OCI-LY7 (cell line): Measurements from ENCODE around the gene GNPDA2. TPM values are rescaled to one million over a fixed set of nuclear protein-coding genes. Genes with fewer than 3 reads are reported as not detected.
"Not testable (repeated sequence)": the region's sequence is repeated elsewhere in the genome, so short reads cannot be mapped to it uniquely, and the experiment has no call there.

Experiments used
- BruUV-seq: library from RNA; stranded (reverse); fragments of 400-500 nt; replicated peaks from 2 replicates; lab custom pipeline; 2021; lab: Mats Ljungman, UMichigan
- CTCF ChIA-PET: fragments of 300-600 bp; sonication (Branson Sonifier 250); formaldehyde crosslinking; loops from one replicate; lab custom pipeline; 2022; ENCODE audit warnings: antibody characterized with exemption; ENCODE audit not compliant: unreplicated experiment; lab: Charles Lee
- POLR2A ChIA-PET: fragments of 300-600 bp; sonication (Branson Sonifier 250); formaldehyde crosslinking; loops from one replicate; lab custom pipeline; 2022; ENCODE audit warnings: antibody characterized with exemption; lab: Charles Lee
- DNase-seq: peaks from one replicate; pipeline ENCODE4 v3.0.0-alpha.2; 2015; ENCODE audit warnings: low spot score
- H2AFZ ChIP-seq: fragments of 200-600 bp; sonication (generic), shearing (Covaris generic); 2 replicates; pipeline ENCODE4 v1.6.1; 2014; ENCODE audit warnings: mild to moderate bottlenecking, antibody characterized with exemption, low read length, moderate library complexity
- H3K27ac ChIP-seq: fragments of 200-600 bp; sonication (generic); 2 replicates; pipeline ENCODE4 v1.5.1; 2014; ENCODE audit warnings: mixed run types, low read depth, mild to moderate bottlenecking, moderate library complexity, low read length, inconsistent platforms; ENCODE audit not compliant: poor library complexity, severe bottlenecking
- H3K36me3 ChIP-seq: fragments of 200-600 bp; sonication (generic); 2 replicates; pipeline ENCODE4 v1.6.1; 2014; ENCODE audit warnings: mild to moderate bottlenecking, antibody characterized with exemption, low read length, moderate library complexity, mixed read lengths; ENCODE audit not compliant: insufficient read depth
- H3K4me1 ChIP-seq: fragments of 200-600 bp; sonication (generic); 2 replicates; pipeline ENCODE4 v1.5.1; 2014; ENCODE audit warnings: mild to moderate bottlenecking, low read length; ENCODE audit not compliant: insufficient read depth, poor library complexity, severe bottlenecking
- H3K4me2 ChIP-seq: fragments of 200-600 bp; sonication (generic); 2 replicates; pipeline ENCODE4 v1.6.1; 2014; ENCODE audit warnings: mild to moderate bottlenecking, low read length
- H3K4me3 ChIP-seq: fragments of 200-600 bp; sonication (generic); 2 replicates; pipeline ENCODE4 v1.5.1; 2014; ENCODE audit warnings: mild to moderate bottlenecking, low read depth, low read length; ENCODE audit not compliant: poor library complexity, severe bottlenecking
- H3K79me2 ChIP-seq: fragments of 200-600 bp; sonication (generic); 2 replicates; pipeline ENCODE4 v1.6.1; 2016; ENCODE audit warnings: low read depth, mild to moderate bottlenecking, low read length, moderate library complexity, mixed read lengths; ENCODE audit not compliant: insufficient read depth
- H3K9me2 ChIP-seq: fragments of 200-600 bp; sonication (generic); 2 replicates; pipeline ENCODE4 v1.6.1; 2016; ENCODE audit warnings: mild to moderate bottlenecking, low read length, mixed read lengths; ENCODE audit not compliant: insufficient read depth
- H3K9me3 ChIP-seq: fragments of 200-600 bp; sonication (generic); 2 replicates; pipeline ENCODE4 v1.6.1; 2014; ENCODE audit warnings: mild to moderate bottlenecking, mixed run types, low read length, mixed read lengths
- H4K20me1 ChIP-seq: fragments of 200-600 bp; sonication (generic); 2 replicates; pipeline ENCODE4 v1.6.1; 2014; ENCODE audit warnings: mild to moderate bottlenecking, antibody characterized with exemption, low read length, moderate library complexity, mixed read lengths; ENCODE audit not compliant: insufficient read depth
- CTCF ChIP-seq: fragments of 200-600 bp; sonication (generic); conservative IDR thresholded peaks from 2 replicates; pipeline ENCODE4 v1.5.1; 2014; ENCODE audit warnings: mild to moderate bottlenecking, antibody characterized with exemption, low read length, moderate library complexity, mixed read lengths
- EZH2phosphoT487 ChIP-seq: fragments of 200-600 bp; sonication (generic); IDR thresholded peaks from 2 replicates; pipeline ENCODE4 v1.6.1; 2018; ENCODE audit warnings: low read depth, borderline replicate concordance, mild to moderate bottlenecking, mixed run types, antibody characterized with exemption, low read length, moderate library complexity, mixed read lengths
- intact Hi-C: fragments of 100-400 bp; cut with micrococcal nuclease; formaldehyde crosslinking; loops from one replicate; pipeline ENCODE4 v1.10.0; 2022; ENCODE audit not compliant: unreplicated experiment
- total RNA-seq, 2 experiments: library from RNA; depleted of rRNA in 1 of 2; stranded (reverse); fragments of >200 nt in 1 of 2; shearing (Covaris generic) in 1 of 2; gene quantifications; 2 replicates each; pipeline ENCODE4 v1.2.3, GENCODE V29; 2014 to 2022

The GNPDA2 gene
- total RNA-seq, 2 experiments from 2014 or later: 10.1 to 12.1 TPM

GRCh38 chr4:44740201-44740600, 13.8 kb upstream of the GNPDA2 start:
- H2AFZ ChIP-seq: no peak overlapping the region
- H3K9me3 ChIP-seq: no peaks in the 10 kb centered on the region
- intact Hi-C loops: no loop called here
- no peaks in the 10 kb centered on the region for H4K20me1 ChIP-seq
- no peak overlapping the region for H3K4me2 ChIP-seq
- no peak for TF ChIP-seq EZH2phosphoT487
- TF ChIP-seq CTCF: no peak
- POLR2A ChIA-PET: no interaction called here
- BruUV-seq: no TSS peak
- H3K4me3 ChIP-seq: no peak overlapping the region
- H3K27ac ChIP-seq: no peak overlapping the region
- H3K9me2 ChIP-seq: no peaks in the 10 kb centered on the region
- CTCF ChIA-PET: no interaction called here
- H3K36me3 ChIP-seq: no peaks in the 10 kb centered on the region
- no peak for DNase-seq
- peaks cover 3% of the 10 kb centered on the region for H3K4me1 ChIP-seq
- H3K79me2 ChIP-seq: no peaks in the 10 kb centered on the region

GRCh38 chr4:44738615-44739014, 12.3 kb upstream of the GNPDA2 start:
- Histone ChIP-seq H3K4me1 (peaks cover 3% of the 10 kb centered on the region), H3K4me3 (no peak overlapping the region), H3K27ac (no peak overlapping the region), H3K4me2 (no peak overlapping the region), H3K36me3 (no peaks in the 10 kb centered on the region), H3K9me2 (no peaks in the 10 kb centered on the region), H4K20me1 (no peaks in the 10 kb centered on the region), H3K9me3 (no peaks in the 10 kb centered on the region), H3K79me2 (no peaks in the 10 kb centered on the region), H2AFZ (no peak overlapping the region)
- intact Hi-C loops: no loop called here
- ChIA-PET POLR2A (interaction anchor here (0.6 to 1.3 kb wide), 2 partner anchors 13 to 381 kb away, joined by 3 read pairs; no protein-coding TSS in a partner anchor), CTCF (no interaction called here)
- TF ChIP-seq CTCF (peak; percentile 78), EZH2phosphoT487 (no peak)
- DNase-seq: peak; percentile 40
- no TSS peak for BruUV-seq

GRCh38 chr4:44736900-44737299, 10.5 kb upstream of the GNPDA2 start:
- no peak overlapping the region for H3K4me2 ChIP-seq

GRCh38 chr4:44728694-44729093, 2.3 kb upstream of the GNPDA2 start:
- H3K4me2 ChIP-seq, DNase-seq, intact Hi-C loops, H3K4me3 ChIP-seq, H2AFZ ChIP-seq, BruUV-seq, H3K27ac ChIP-seq, H4K20me1 ChIP-seq, CTCF ChIA-PET, H3K9me2 ChIP-seq, H3K9me3 ChIP-seq, H3K36me3 ChIP-seq: not testable (repeated sequence)
- POLR2A ChIA-PET: interaction anchor here (1.4 kb wide), 1 partner anchor 28 kb away, joined by 4 read pairs; no protein-coding TSS in a partner anchor
- Histone ChIP-seq H3K79me2 (peaks cover 25% of the 10 kb centered on the region), H3K4me1 (peaks cover 14% of the 10 kb centered on the region)

More at GRCh38 chr4:44736900-44737299, 10.5 kb upstream of the GNPDA2 start:
- POLR2A ChIA-PET: no interaction called here
- Histone ChIP-seq H3K36me3 (no peaks in the 10 kb centered on the region), H4K20me1 (no peaks in the 10 kb centered on the region), H3K9me3 (no peaks in the 10 kb centered on the region), H3K9me2 (no peaks in the 10 kb centered on the region), H3K79me2 (no peaks in the 10 kb centered on the region), H2AFZ (no peak overlapping the region), H3K27ac (no peak overlapping the region), H3K4me3 (no peak overlapping the region), H3K4me1 (peaks cover 3% of the 10 kb centered on the region)
- no peak for DNase-seq
- TF ChIP-seq EZH2phosphoT487 (no peak), CTCF (no peak)
- BruUV-seq: no TSS peak
- intact Hi-C loops: no loop called here
- CTCF ChIA-PET: no interaction called here
